ENCODE results near the gene COL5A2.

COL5A2 gene

DNA sequence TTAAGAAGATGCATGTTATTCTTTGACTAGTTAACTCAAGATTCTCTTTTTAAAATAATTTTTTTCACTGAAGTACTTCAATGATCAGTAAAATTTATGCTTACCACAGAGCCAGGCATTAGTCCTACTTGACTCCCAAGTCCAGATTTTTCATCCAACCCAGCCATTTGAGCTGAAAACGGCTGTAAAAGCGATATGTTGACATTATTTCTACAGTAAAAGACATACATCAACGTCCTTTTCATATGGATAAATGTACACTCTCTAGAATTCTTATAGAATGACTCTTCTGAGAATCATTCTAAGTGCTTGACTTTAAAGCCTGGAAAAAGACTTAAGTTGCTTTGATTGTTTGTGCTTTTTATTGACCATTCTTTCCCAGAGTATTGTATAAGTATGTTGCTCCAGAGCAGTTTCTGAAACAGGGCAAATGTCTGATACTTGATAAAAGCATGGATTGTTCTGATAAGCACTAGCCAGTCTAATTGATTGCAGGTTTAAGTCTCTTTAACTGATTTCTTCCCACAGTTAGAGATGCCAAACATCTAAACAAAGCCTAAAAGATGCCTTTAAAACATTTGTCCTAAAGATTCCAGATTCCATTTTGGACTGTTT is 90.9 kb downstream of the COL5A2 start:
- Histone ChIP-seq H3K36me3 (ENCODE audit: control insufficient read depth in 1 of 2, insufficient read depth in 2 of 2, low read length in 2 of 2) (no peaks in the 10 kb centered on the region), H3K4me3 (ENCODE audit: low read depth in 1 of 2, low read length in 2 of 2) (no peak overlapping the region), H3K9ac (ENCODE audit: low read depth in 1 of 2, low read length in 2 of 2) (no peak overlapping the region), H3K27ac (ENCODE audit: low read depth, low read length) (no peak overlapping the region), H3K9me3 (ENCODE audit: control insufficient read depth in 1 of 2, low read length in 2 of 2) (no peaks in the 10 kb centered on the region), H3K27me3 (ENCODE audit: control insufficient read depth in 1 of 2, insufficient read depth in 2 of 2, low read length in 2 of 2) (no peaks in the 10 kb centered on the region), H3K4me1 (ENCODE audit: control insufficient read depth in 1 of 2, insufficient read depth in 2 of 2, low read length in 2 of 2) (no peaks in the 10 kb centered on the region)

DNA sequence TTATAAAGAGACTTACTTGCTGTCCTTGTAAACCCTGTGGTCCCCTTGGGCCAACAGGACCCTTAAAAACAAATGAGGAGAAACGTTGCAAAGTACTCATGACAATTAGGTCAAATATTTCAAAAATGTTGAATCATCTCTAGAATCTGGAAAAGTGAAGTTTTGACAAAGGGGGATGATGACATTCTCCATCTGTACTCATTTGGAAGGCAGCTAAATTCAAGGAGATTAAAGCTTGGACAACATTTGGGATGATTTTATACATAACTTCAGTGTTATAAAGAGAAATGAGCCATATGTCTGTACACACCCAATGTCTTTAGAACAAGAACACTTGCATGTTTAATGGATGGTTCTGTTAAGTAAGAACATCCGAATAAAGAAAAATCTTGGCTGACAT is 92.9 kb downstream of the COL5A2 start:
- no peak overlapping the region for H3K4me3 ChIP-seq (ENCODE audit: low read depth in 1 of 2, low read length in 2 of 2)
- no peaks in the 10 kb centered on the region for H3K9me3 ChIP-seq (ENCODE audit: control insufficient read depth in 1 of 2, low read length in 2 of 2)
- H3K9ac ChIP-seq (ENCODE audit: low read depth in 1 of 2, low read length in 2 of 2), result no peak overlapping the region
- no peaks in the 10 kb centered on the region for H3K27me3 ChIP-seq (ENCODE audit: control insufficient read depth in 1 of 2, insufficient read depth in 2 of 2, low read length in 2 of 2)
- no peaks in the 10 kb centered on the region for H3K4me1 ChIP-seq (ENCODE audit: control insufficient read depth in 1 of 2, insufficient read depth in 2 of 2, low read length in 2 of 2)
- no peaks in the 10 kb centered on the region for H3K36me3 ChIP-seq (ENCODE audit: control insufficient read depth in 1 of 2, insufficient read depth in 2 of 2, low read length in 2 of 2)
- H3K27ac ChIP-seq (ENCODE audit: low read depth, low read length), result no peak overlapping the region

DNA sequence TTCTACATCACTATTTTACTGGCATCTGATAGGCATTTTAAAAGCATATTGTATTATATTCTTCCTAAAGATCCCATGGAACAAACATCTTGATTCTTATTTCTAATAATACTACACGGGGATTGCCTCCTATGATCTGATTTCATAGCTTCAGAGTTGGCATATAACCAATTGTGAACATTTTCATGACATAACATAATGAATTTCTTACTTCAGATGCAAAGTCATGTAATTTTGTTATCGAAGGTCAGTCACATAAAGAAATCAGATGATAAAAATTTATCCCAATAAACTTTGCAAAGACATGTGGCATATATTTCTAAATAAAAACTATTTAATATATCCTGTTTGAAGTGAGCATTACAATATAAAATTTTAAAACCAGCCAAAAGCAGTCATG is 93.3 kb downstream of the COL5A2 start:
- no peaks in the 10 kb centered on the region for H3K27me3 ChIP-seq (ENCODE audit: control insufficient read depth in 1 of 2, insufficient read depth in 2 of 2, low read length in 2 of 2)
- no peak overlapping the region for H3K4me3 ChIP-seq (ENCODE audit: low read depth in 1 of 2, low read length in 2 of 2)
- H3K27ac ChIP-seq (ENCODE audit: low read depth, low read length), result no peak overlapping the region

DNA sequence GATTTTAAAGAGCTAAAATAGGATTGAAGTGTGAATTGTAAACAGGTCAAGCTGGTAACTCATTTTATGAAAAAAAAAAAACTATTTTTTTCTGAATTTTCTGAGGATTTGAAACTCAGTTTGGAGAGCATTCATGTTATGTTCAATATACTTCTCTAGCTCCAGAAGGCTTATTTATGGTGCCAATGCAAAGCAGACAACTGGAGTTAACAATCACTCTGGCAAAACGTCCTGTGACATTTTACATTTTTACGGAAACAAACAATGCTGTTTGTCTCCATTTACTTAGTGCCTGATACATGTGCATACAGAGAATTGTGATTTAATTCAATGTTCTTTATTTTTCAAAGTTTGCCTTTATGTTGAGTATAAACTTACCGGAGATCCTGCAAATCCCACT is 96.0 kb downstream of the COL5A2 start:
- no peak overlapping the region for H3K9ac ChIP-seq (ENCODE audit: low read depth in 1 of 2, low read length in 2 of 2)
- no peaks in the 10 kb centered on the region for H3K36me3 ChIP-seq (ENCODE audit: control insufficient read depth in 1 of 2, insufficient read depth in 2 of 2, low read length in 2 of 2)
- H3K4me1 ChIP-seq (ENCODE audit: control insufficient read depth in 1 of 2, insufficient read depth in 2 of 2, low read length in 2 of 2), result no peaks in the 10 kb centered on the region
- H3K27ac ChIP-seq (ENCODE audit: low read depth, low read length), result no peak overlapping the region
- H3K4me3 ChIP-seq (ENCODE audit: low read depth in 1 of 2, low read length in 2 of 2), result no peak overlapping the region
- no peaks in the 10 kb centered on the region for H3K27me3 ChIP-seq (ENCODE audit: control insufficient read depth in 1 of 2, insufficient read depth in 2 of 2, low read length in 2 of 2)
- no peaks in the 10 kb centered on the region for H3K9me3 ChIP-seq (ENCODE audit: control insufficient read depth in 1 of 2, low read length in 2 of 2)

More for the DNA sequence above, 93.3 kb downstream of the COL5A2 start:
- no peak overlapping the region for H3K9ac ChIP-seq (ENCODE audit: low read depth in 1 of 2, low read length in 2 of 2)
- no peaks in the 10 kb centered on the region for H3K9me3 ChIP-seq (ENCODE audit: control insufficient read depth in 1 of 2, low read length in 2 of 2)
- H3K4me1 ChIP-seq (ENCODE audit: control insufficient read depth in 1 of 2, insufficient read depth in 2 of 2, low read length in 2 of 2), result no peaks in the 10 kb centered on the region
- H3K36me3 ChIP-seq (ENCODE audit: control insufficient read depth in 1 of 2, insufficient read depth in 2 of 2, low read length in 2 of 2), result no peaks in the 10 kb centered on the region

DNA sequence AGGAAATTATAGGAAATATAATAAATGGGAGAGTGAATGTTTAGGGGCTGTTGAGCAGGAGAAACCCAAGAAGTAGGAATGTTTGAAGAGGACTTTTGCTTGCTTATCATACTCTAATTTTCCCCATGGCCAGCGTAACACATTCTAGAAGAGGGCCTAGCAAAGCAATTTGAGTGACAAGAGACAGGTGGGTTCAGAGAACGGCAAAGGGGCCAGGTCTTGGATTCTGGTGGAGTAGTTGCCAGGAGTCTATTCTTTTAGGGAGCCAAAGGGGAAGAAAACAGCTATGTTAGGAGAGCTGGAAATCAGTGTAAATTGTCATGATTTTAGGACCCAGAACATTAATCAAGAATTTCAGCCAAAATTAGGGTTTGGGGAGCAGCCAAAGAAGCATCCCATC is 96.5 kb downstream of the COL5A2 start:
- H3K27ac ChIP-seq (ENCODE audit: low read depth, low read length), result no peak overlapping the region

DNA sequence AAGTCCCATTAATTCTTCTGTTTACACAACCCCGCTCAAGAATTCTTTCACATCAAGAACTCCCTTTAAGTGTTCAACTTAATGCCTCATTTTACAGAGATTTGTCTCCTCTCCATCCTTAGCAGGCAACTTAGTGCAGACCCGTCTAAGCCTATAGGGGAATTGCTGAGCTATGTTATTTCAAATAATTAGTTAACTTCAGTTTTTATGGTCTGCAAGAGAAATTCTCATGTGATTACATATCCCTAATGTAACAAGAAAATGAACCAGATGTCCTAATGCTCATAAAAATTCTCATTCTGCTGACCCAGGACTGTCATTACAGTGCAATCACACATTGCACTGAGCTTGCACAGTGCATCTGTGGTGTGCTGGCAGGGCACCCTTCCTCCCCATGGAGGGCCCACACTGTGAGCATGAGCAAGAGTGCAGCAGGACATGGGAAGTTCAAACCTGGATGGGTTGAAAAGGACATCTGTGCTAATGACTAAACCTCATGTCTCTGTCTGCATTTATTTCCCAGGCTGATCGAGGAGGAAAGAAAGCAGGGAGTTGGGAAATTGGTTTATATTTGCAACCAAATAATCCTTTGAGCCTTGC is 97.1 kb downstream of the COL5A2 start:
- H3K27ac ChIP-seq (ENCODE audit: low read depth, low read length), result no peak overlapping the region
- no peak overlapping the region for H3K9ac ChIP-seq (ENCODE audit: low read depth in 1 of 2, low read length in 2 of 2)
- no peaks in the 10 kb centered on the region for H3K27me3 ChIP-seq (ENCODE audit: control insufficient read depth in 1 of 2, insufficient read depth in 2 of 2, low read length in 2 of 2)
- H3K4me1 ChIP-seq (ENCODE audit: control insufficient read depth in 1 of 2, insufficient read depth in 2 of 2, low read length in 2 of 2), result no peaks in the 10 kb centered on the region
- no peaks in the 10 kb centered on the region for H3K36me3 ChIP-seq (ENCODE audit: control insufficient read depth in 1 of 2, insufficient read depth in 2 of 2, low read length in 2 of 2)
- H3K9me3 ChIP-seq (ENCODE audit: control insufficient read depth in 1 of 2, low read length in 2 of 2), result no peaks in the 10 kb centered on the region
- H3K4me3 ChIP-seq (ENCODE audit: low read depth in 1 of 2, low read length in 2 of 2), result no peak overlapping the region

More for the DNA sequence above, 96.5 kb downstream of the COL5A2 start:
- Histone ChIP-seq H3K27me3 (ENCODE audit: control insufficient read depth in 1 of 2, insufficient read depth in 2 of 2, low read length in 2 of 2) (no peaks in the 10 kb centered on the region), H3K4me1 (ENCODE audit: control insufficient read depth in 1 of 2, insufficient read depth in 2 of 2, low read length in 2 of 2) (no peaks in the 10 kb centered on the region), H3K9ac (ENCODE audit: low read depth in 1 of 2, low read length in 2 of 2) (no peak overlapping the region), H3K36me3 (ENCODE audit: control insufficient read depth in 1 of 2, insufficient read depth in 2 of 2, low read length in 2 of 2) (no peaks in the 10 kb centered on the region), H3K9me3 (ENCODE audit: control insufficient read depth in 1 of 2, low read length in 2 of 2) (no peaks in the 10 kb centered on the region), H3K4me3 (ENCODE audit: low read depth in 1 of 2, low read length in 2 of 2) (no peak overlapping the region)

DNA sequence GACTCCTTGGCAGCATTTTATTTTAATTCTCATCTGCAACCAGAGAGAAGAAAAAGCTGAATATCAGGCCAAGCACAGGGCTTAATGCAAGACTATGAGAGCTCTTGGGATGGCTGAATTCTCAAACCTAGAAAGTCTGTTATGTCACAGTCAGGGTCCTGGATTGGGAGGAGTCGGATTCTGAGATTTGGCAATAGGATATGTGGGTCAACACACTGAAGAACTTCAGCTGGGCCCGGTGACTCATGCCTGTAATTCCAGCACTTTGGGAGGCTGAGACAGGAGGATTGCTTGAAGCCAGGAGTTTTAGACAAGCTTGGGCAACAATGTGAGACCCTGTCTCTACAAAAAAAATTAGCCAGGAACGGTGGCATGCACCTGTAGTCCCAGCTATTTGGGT is 103.0 kb downstream of the COL5A2 start:
- H3K4me1 ChIP-seq (ENCODE audit: control insufficient read depth in 1 of 2, insufficient read depth in 2 of 2, low read length in 2 of 2), result no peaks in the 10 kb centered on the region
- no peaks in the 10 kb centered on the region for H3K27me3 ChIP-seq (ENCODE audit: control insufficient read depth in 1 of 2, insufficient read depth in 2 of 2, low read length in 2 of 2)
- H3K4me3 ChIP-seq (ENCODE audit: low read depth in 1 of 2, low read length in 2 of 2), result no peak overlapping the region
- H3K27ac ChIP-seq (ENCODE audit: low read depth, low read length), result no peak overlapping the region
- H3K36me3 ChIP-seq (ENCODE audit: control insufficient read depth in 1 of 2, insufficient read depth in 2 of 2, low read length in 2 of 2), result no peaks in the 10 kb centered on the region
- no peaks in the 10 kb centered on the region for H3K9me3 ChIP-seq (ENCODE audit: control insufficient read depth in 1 of 2, low read length in 2 of 2)
- H3K9ac ChIP-seq (ENCODE audit: low read depth in 1 of 2, low read length in 2 of 2), result no peak overlapping the region

DNA sequence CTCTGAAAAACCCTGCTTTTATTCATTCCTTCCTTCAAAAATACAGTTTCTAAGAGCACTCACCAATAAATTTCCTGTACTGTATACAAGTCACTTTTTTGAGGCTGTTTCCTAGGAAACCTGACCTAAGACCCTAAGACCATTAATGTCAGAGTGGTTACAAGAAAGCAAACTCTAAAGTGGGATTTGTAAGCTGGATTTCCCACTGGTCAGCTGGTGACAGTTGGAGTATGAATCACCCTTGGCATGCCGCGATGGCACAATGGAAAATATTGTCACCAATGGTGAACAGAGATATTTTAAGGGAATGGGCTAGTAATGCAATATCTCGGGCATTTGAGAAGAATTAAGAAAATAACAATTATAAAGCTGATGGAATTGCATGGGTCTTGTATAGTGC is 103.4 kb downstream of the COL5A2 start:
- Histone ChIP-seq H3K9me3 (ENCODE audit: control insufficient read depth in 1 of 2, low read length in 2 of 2) (no peaks in the 10 kb centered on the region), H3K4me1 (ENCODE audit: control insufficient read depth in 1 of 2, insufficient read depth in 2 of 2, low read length in 2 of 2) (no peaks in the 10 kb centered on the region), H3K4me3 (ENCODE audit: low read depth in 1 of 2, low read length in 2 of 2) (no peak overlapping the region), H3K9ac (ENCODE audit: low read depth in 1 of 2, low read length in 2 of 2) (no peak overlapping the region), H3K27ac (ENCODE audit: low read depth, low read length) (no peak overlapping the region), H3K27me3 (ENCODE audit: control insufficient read depth in 1 of 2, insufficient read depth in 2 of 2, low read length in 2 of 2) (no peaks in the 10 kb centered on the region), H3K36me3 (ENCODE audit: control insufficient read depth in 1 of 2, insufficient read depth in 2 of 2, low read length in 2 of 2) (no peaks in the 10 kb centered on the region)

DNA sequence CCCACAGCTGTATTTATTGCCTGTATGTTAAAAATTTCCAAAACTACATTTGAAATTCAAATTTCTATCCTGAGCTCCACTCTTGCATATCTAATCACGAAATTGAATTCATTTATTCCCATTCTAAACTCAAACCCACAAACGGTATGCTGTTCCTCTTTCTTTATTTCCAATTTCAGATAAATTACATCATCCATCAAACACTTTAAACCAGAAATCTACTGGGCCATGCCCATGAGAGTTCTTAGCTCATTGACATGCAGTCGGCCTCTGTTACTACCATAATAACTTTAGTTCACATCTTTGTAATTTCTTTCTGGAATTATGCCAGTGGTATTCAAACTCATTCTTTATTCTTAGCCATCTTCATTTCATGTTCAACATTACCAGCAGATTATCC is 105.1 kb downstream of the COL5A2 start:
- no peaks in the 10 kb centered on the region for H3K36me3 ChIP-seq (ENCODE audit: control insufficient read depth in 1 of 2, insufficient read depth in 2 of 2, low read length in 2 of 2)
- no peak overlapping the region for H3K27ac ChIP-seq (ENCODE audit: low read depth, low read length)
- H3K9ac ChIP-seq (ENCODE audit: low read depth in 1 of 2, low read length in 2 of 2), result no peak overlapping the region
- H3K27me3 ChIP-seq (ENCODE audit: control insufficient read depth in 1 of 2, insufficient read depth in 2 of 2, low read length in 2 of 2), result no peaks in the 10 kb centered on the region
- H3K4me3 ChIP-seq (ENCODE audit: low read depth in 1 of 2, low read length in 2 of 2), result no peak overlapping the region
- no peaks in the 10 kb centered on the region for H3K9me3 ChIP-seq (ENCODE audit: control insufficient read depth in 1 of 2, low read length in 2 of 2)
- H3K4me1 ChIP-seq (ENCODE audit: control insufficient read depth in 1 of 2, insufficient read depth in 2 of 2, low read length in 2 of 2), result no peaks in the 10 kb centered on the region

DNA sequence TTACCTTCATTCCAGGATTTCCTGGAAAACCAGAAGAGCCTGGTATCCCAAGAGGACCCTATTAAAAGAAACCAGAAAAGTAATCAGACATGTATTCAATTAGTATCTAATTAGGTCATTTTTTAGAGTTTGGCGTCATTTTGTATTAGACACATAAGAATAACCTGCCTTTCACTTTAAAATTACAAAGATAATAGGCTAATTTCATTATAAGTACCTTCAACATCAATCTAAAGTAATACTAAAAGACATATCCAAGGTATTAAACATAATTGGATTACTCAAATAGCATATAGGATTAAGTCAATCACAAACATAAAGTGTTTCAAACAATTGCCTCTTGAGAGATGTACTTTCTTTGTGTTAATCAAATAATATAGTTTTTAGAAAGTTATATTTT is 107.5 kb downstream of the COL5A2 start:
- Histone ChIP-seq H3K27me3 (ENCODE audit: control insufficient read depth in 1 of 2, insufficient read depth in 2 of 2, low read length in 2 of 2) (no peaks in the 10 kb centered on the region), H3K4me3 (ENCODE audit: low read depth in 1 of 2, low read length in 2 of 2) (no peak overlapping the region), H3K36me3 (ENCODE audit: control insufficient read depth in 1 of 2, insufficient read depth in 2 of 2, low read length in 2 of 2) (no peaks in the 10 kb centered on the region), H3K27ac (ENCODE audit: low read depth, low read length) (no peak overlapping the region), H3K9me3 (ENCODE audit: control insufficient read depth in 1 of 2, low read length in 2 of 2) (no peaks in the 10 kb centered on the region), H3K4me1 (ENCODE audit: control insufficient read depth in 1 of 2, insufficient read depth in 2 of 2, low read length in 2 of 2) (no peaks in the 10 kb centered on the region), H3K9ac (ENCODE audit: low read depth in 1 of 2, low read length in 2 of 2) (no peak overlapping the region)

Measured in duodenal mucosa (tissue), 2 donors.